OCI-LY7 (cell line): ENCODE data around the gene LONP2. TPM values are rescaled to one million over a fixed set of nuclear protein-coding genes. Genes with fewer than 3 reads are reported as not detected.

Experiments used
- BruUV-seq: library from RNA; stranded (reverse); fragments of 400-500 nt; replicated peaks from 2 replicates; lab custom pipeline; 2021; lab: Mats Ljungman, UMichigan
- CTCF ChIA-PET: fragments of 300-600 bp; sonication (Branson Sonifier 250); formaldehyde crosslinking; loops from one replicate; lab custom pipeline; 2022; ENCODE audit warnings: antibody characterized with exemption; ENCODE audit not compliant: unreplicated experiment; lab: Charles Lee
- POLR2A ChIA-PET: fragments of 300-600 bp; sonication (Branson Sonifier 250); formaldehyde crosslinking; loops from one replicate; lab custom pipeline; 2022; ENCODE audit warnings: antibody characterized with exemption; lab: Charles Lee
- DNase-seq: peaks from one replicate; pipeline ENCODE4 v3.0.0-alpha.2; 2015; ENCODE audit warnings: low spot score
- H2AFZ ChIP-seq: fragments of 200-600 bp; sonication (generic), shearing (Covaris generic); 2 replicates; pipeline ENCODE4 v1.6.1; 2014; ENCODE audit warnings: mild to moderate bottlenecking, antibody characterized with exemption, low read length, moderate library complexity
- H3K27ac ChIP-seq: fragments of 200-600 bp; sonication (generic); 2 replicates; pipeline ENCODE4 v1.5.1; 2014; ENCODE audit warnings: mixed run types, low read depth, mild to moderate bottlenecking, moderate library complexity, low read length, inconsistent platforms; ENCODE audit not compliant: poor library complexity, severe bottlenecking
- H3K36me3 ChIP-seq: fragments of 200-600 bp; sonication (generic); 2 replicates; pipeline ENCODE4 v1.6.1; 2014; ENCODE audit warnings: mild to moderate bottlenecking, antibody characterized with exemption, low read length, moderate library complexity, mixed read lengths; ENCODE audit not compliant: insufficient read depth
- H3K4me1 ChIP-seq: fragments of 200-600 bp; sonication (generic); 2 replicates; pipeline ENCODE4 v1.5.1; 2014; ENCODE audit warnings: mild to moderate bottlenecking, low read length; ENCODE audit not compliant: insufficient read depth, poor library complexity, severe bottlenecking
- H3K4me2 ChIP-seq: fragments of 200-600 bp; sonication (generic); 2 replicates; pipeline ENCODE4 v1.6.1; 2014; ENCODE audit warnings: mild to moderate bottlenecking, low read length
- H3K4me3 ChIP-seq: fragments of 200-600 bp; sonication (generic); 2 replicates; pipeline ENCODE4 v1.5.1; 2014; ENCODE audit warnings: mild to moderate bottlenecking, low read depth, low read length; ENCODE audit not compliant: poor library complexity, severe bottlenecking
- H3K79me2 ChIP-seq: fragments of 200-600 bp; sonication (generic); 2 replicates; pipeline ENCODE4 v1.6.1; 2016; ENCODE audit warnings: low read depth, mild to moderate bottlenecking, low read length, moderate library complexity, mixed read lengths; ENCODE audit not compliant: insufficient read depth
- H3K9me2 ChIP-seq: fragments of 200-600 bp; sonication (generic); 2 replicates; pipeline ENCODE4 v1.6.1; 2016; ENCODE audit warnings: mild to moderate bottlenecking, low read length, mixed read lengths; ENCODE audit not compliant: insufficient read depth
- H3K9me3 ChIP-seq: fragments of 200-600 bp; sonication (generic); 2 replicates; pipeline ENCODE4 v1.6.1; 2014; ENCODE audit warnings: mild to moderate bottlenecking, mixed run types, low read length, mixed read lengths
- H4K20me1 ChIP-seq: fragments of 200-600 bp; sonication (generic); 2 replicates; pipeline ENCODE4 v1.6.1; 2014; ENCODE audit warnings: mild to moderate bottlenecking, antibody characterized with exemption, low read length, moderate library complexity, mixed read lengths; ENCODE audit not compliant: insufficient read depth
- EZH2phosphoT487 ChIP-seq: fragments of 200-600 bp; sonication (generic); IDR thresholded peaks from 2 replicates; pipeline ENCODE4 v1.6.1; 2018; ENCODE audit warnings: low read depth, borderline replicate concordance, mild to moderate bottlenecking, mixed run types, antibody characterized with exemption, low read length, moderate library complexity, mixed read lengths
- intact Hi-C: fragments of 100-400 bp; cut with micrococcal nuclease; formaldehyde crosslinking; loops from one replicate; pipeline ENCODE4 v1.10.0; 2022; ENCODE audit not compliant: unreplicated experiment
- total RNA-seq, 2 experiments: library from RNA; depleted of rRNA in 1 of 2; stranded (reverse); fragments of >200 nt in 1 of 2; shearing (Covaris generic) in 1 of 2; gene quantifications; 2 replicates each; pipeline ENCODE4 v1.2.3, GENCODE V29; 2014 to 2022
- TF ChIP-seq, protein P1 (sequence below): fragments of 200-600 bp; sonication (generic); conservative IDR thresholded peaks from 2 replicates; pipeline ENCODE4 v1.5.1; 2014; ENCODE audit warnings: mild to moderate bottlenecking, antibody characterized with exemption, low read length, moderate library complexity, mixed read lengths

Gene LONP2
- total RNA-seq, 2 experiments from 2014 or later: 13.0 to 23.3 TPM

DNA sequence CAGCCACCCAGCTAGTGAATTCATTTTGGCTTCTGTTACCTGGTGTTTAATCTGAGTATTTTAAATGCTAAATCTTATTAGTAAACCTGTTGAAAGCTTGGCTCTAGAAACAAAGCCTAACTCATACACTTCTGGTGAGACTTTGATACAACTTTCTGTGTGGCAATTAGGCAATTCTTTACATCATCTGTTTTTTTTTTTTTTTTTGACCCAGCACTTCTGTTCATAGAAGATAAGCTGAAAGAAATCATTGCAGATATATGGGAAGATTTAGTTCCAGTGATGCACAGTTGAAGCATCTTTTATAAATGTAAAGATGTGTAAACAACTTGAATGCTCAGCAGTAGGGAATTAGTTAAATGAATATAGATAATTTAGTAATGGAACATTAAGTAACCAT is 24.9 kb downstream of the LONP2 start:
- intact Hi-C loops: no loop called here
- no peak overlapping the region for H2AFZ ChIP-seq
- no peaks in the 10 kb centered on the region for H3K9me3 ChIP-seq
- no TSS peak for BruUV-seq
- ChIA-PET POLR2A (no interaction called here), CTCF (no interaction called here)
- no peak overlapping the region for H3K27ac ChIP-seq
- no peak overlapping the region for H3K4me3 ChIP-seq
- DNase-seq: no peak
- H3K79me2 ChIP-seq: no peaks in the 10 kb centered on the region
- TF ChIP-seq, protein P1, sequence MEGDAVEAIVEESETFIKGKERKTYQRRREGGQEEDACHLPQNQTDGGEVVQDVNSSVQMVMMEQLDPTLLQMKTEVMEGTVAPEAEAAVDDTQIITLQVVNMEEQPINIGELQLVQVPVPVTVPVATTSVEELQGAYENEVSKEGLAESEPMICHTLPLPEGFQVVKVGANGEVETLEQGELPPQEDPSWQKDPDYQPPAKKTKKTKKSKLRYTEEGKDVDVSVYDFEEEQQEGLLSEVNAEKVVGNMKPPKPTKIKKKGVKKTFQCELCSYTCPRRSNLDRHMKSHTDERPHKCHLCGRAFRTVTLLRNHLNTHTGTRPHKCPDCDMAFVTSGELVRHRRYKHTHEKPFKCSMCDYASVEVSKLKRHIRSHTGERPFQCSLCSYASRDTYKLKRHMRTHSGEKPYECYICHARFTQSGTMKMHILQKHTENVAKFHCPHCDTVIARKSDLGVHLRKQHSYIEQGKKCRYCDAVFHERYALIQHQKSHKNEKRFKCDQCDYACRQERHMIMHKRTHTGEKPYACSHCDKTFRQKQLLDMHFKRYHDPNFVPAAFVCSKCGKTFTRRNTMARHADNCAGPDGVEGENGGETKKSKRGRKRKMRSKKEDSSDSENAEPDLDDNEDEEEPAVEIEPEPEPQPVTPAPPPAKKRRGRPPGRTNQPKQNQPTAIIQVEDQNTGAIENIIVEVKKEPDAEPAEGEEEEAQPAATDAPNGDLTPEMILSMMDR: no peak
- no peak for TF ChIP-seq EZH2phosphoT487
- H3K4me2 ChIP-seq: no peak overlapping the region
- no peaks in the 10 kb centered on the region for H4K20me1 ChIP-seq
- H3K36me3 ChIP-seq: peaks cover 5% of the 10 kb centered on the region; the same call in 1 of the 2 replicates
- H3K4me1 ChIP-seq: no peaks in the 10 kb centered on the region
- no peaks in the 10 kb centered on the region for H3K9me2 ChIP-seq

DNA sequence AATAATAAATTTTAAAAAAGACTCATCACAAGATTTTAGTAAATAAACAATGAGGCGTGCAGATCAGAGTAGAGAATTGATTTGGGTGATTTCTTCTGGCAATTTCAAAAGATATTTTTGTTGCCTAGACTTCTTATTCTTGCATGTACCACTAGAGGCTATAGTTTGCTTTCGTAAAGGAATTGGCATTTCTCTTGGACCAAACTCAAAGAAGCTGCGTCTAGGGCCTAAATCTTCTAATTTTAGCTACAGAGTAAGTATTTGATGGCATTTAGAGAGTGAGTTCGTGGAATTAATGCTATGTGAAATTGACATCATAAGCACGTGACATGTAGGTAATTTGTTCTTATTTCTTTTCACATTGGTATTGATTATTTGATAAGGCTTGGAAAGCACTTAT is 27.6 kb downstream of the LONP2 start:
- ChIA-PET POLR2A (no interaction called here), CTCF (no interaction called here)
- Histone ChIP-seq H4K20me1 (no peaks in the 10 kb centered on the region), H3K9me3 (no peaks in the 10 kb centered on the region), H3K4me3 (no peak overlapping the region), H3K4me1 (no peaks in the 10 kb centered on the region), H3K9me2 (no peaks in the 10 kb centered on the region), H3K36me3 (no peaks in the 10 kb centered on the region), H3K27ac (no peak overlapping the region), H2AFZ (no peak overlapping the region), H3K79me2 (no peaks in the 10 kb centered on the region), H3K4me2 (no peak overlapping the region)
- intact Hi-C loops: no loop called here
- no peak for DNase-seq
- BruUV-seq: no TSS peak
- TF ChIP-seq, protein P1: no peak
- TF ChIP-seq EZH2phosphoT487: no peak

DNA sequence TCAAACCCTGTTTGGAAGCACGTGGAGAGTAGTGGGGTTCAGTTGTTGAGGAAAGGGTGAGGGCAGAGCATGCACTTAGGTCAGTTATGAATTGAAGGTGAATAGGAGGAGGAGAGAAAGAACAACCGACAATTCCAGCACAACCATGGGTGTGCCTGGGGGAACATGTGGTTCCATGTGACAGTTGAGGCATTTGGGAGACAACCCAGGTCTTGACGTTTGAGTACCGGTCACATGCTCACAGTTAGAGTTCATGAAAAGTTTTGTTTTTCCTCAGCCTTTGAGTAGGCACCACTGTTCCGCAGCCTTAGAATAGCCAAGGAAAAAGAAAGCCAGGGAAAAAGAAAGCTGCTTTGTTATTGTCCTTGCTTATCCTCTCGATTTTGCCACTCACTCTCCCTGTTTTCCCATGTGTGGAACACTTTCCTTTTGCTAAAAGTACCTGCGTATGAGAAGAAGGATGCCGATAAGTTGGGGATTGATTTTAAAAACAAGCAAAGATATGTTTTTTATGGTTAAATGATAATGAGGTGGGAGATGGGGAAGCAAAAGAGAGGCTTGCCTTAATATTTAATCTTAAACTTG is 28.8 kb downstream of the LONP2 start:
- H3K4me1 ChIP-seq: no peaks in the 10 kb centered on the region
- H3K79me2 ChIP-seq: no peaks in the 10 kb centered on the region
- no peak overlapping the region for H2AFZ ChIP-seq
- ChIA-PET POLR2A (interaction anchor here (0.6 kb wide), 1 partner anchor 16 kb away, joined by 3 read pairs; no protein-coding TSS in a partner anchor), CTCF (no interaction called here)
- intact Hi-C loops: no loop called here
- H4K20me1 ChIP-seq: no peaks in the 10 kb centered on the region
- H3K4me3 ChIP-seq: no peak overlapping the region
- no peaks in the 10 kb centered on the region for H3K9me2 ChIP-seq
- H3K4me2 ChIP-seq: no peak overlapping the region
- no TSS peak for BruUV-seq
- TF ChIP-seq, protein P1: no peak
- TF ChIP-seq EZH2phosphoT487: no peak
- no peaks in the 10 kb centered on the region for H3K9me3 ChIP-seq
- no peak for DNase-seq
- no peak overlapping the region for H3K27ac ChIP-seq
- no peaks in the 10 kb centered on the region for H3K36me3 ChIP-seq
